WTC11 (cell line): ENCODE results near the gene JTB. TPM values are rescaled to one million over a fixed set of nuclear protein-coding genes. Genes with fewer than 3 reads are reported as not detected.
A peak's percentile ranks its signal among the peaks of the same experiment; 100 is the strongest.

ENCODE experiments used
- ATAC-seq: fragments of 200-7000 bp; cut with Tn5 transposase; 2 replicates; pipeline ENCODE4 v1.10.0; 2021; ENCODE audit warnings: mild to moderate bottlenecking, moderate library complexity
- CTCF ChIA-PET: fragments of 300-600 bp; sonication (Branson Sonifier 250); formaldehyde crosslinking; loops from one replicate; lab custom pipeline; 2021; ENCODE audit warnings: antibody characterized with exemption; lab: Charles Lee
- POLR2A ChIA-PET: fragments of 350-600 bp; sonication (Branson Sonifier 250); formaldehyde crosslinking; loops from one replicate; lab custom pipeline; 2021; ENCODE audit warnings: antibody characterized with exemption; lab: Charles Lee
- DNase-seq: peaks from one replicate; pipeline ENCODE4 v3.0.0; 2021; ENCODE audit warnings: low spot score
- H3K27ac Mint-ChIP-seq: 2 replicates; pipeline ENCODE4 v1.8.0; 2021; ENCODE audit warnings: mixed read lengths
- H3K27me3 Mint-ChIP-seq: 2 replicates; pipeline ENCODE4 v1.8.0; 2021; ENCODE audit warnings: low read depth, mild to moderate bottlenecking, moderate library complexity, mixed read lengths
- H3K36me3 Mint-ChIP-seq: 2 replicates; pipeline ENCODE4 v1.8.0; 2021; ENCODE audit warnings: mixed read lengths
- H3K4me1 Mint-ChIP-seq: 2 replicates; pipeline ENCODE4 v1.8.0; 2022; ENCODE audit warnings: mixed read lengths
- H3K4me3 Mint-ChIP-seq: 2 replicates; pipeline ENCODE4 v1.8.0; 2021; ENCODE audit warnings: mild to moderate bottlenecking, moderate library complexity, mixed read lengths
- H3K9me3 Mint-ChIP-seq: 2 replicates; pipeline ENCODE4 v1.8.0; 2021; ENCODE audit warnings: mixed read lengths
- AFF4 ChIP-seq: sonication (generic); formaldehyde crosslinking; IDR thresholded peaks from 2 replicates; pipeline ENCODE4 v1.8.1; 2023; ENCODE audit warnings: mild to moderate bottlenecking, missing genetic modification reagents, borderline replicate concordance
- FOXK1 ChIP-seq: sonication (generic); formaldehyde crosslinking; IDR thresholded peaks from 2 replicates; pipeline ENCODE4 v1.8.0; 2022; ENCODE audit warnings: mild to moderate bottlenecking, moderate library complexity, missing genetic modification reagents
- OVOL2 ChIP-seq: fragments of 250-450 bp; sonication (Bioruptor Pico); IDR thresholded peaks from 2 replicates; pipeline ENCODE4 v1.9.0; 2021; ENCODE audit warnings: mild to moderate bottlenecking, borderline replicate concordance
- SP1 ChIP-seq: sonication (generic); formaldehyde crosslinking; conservative IDR thresholded peaks from 2 replicates; pipeline ENCODE4 v1.8.1; 2022; ENCODE audit warnings: missing genetic modification reagents
- TEAD1 ChIP-seq: sonication (generic); formaldehyde crosslinking; IDR thresholded peaks from 2 replicates; pipeline ENCODE4 v1.8.0; 2022; ENCODE audit warnings: mild to moderate bottlenecking, missing genetic modification reagents
- ZNF532 ChIP-seq: fragments of 250-450 bp; sonication (Bioruptor Pico); IDR thresholded peaks from 2 replicates; pipeline ENCODE4 v1.9.0; 2021; ENCODE audit warnings: mild to moderate bottlenecking, borderline replicate concordance
- total RNA-seq: library from RNA; stranded (reverse); gene quantifications from 3 replicates; pipeline ENCODE4 v1.2.3, GENCODE V29; 2021

The JTB gene
- total RNA-seq, 1 experiment from 2014 or later = 90.3 TPM

GRCh38 chr1:153985941-153986761 is 8.7 kb upstream of the JTB start, which contains the start of gene RAB13:
Gene RAB13 (minus strand): TSS chr1:153986339. CDS start chr1:153986236, 103 bp downstream.
- ChIA-PET POLR2A (interaction anchor here (0.6 to 2.9 kb wide), 6 partner anchors 9 to 194 kb away, joined by 3 to 31 read pairs (median 5); partner anchors contain the start of genes CREB3L4, DENND4B, JTB and SLC39A1), CTCF (interaction anchor here (0.6 to 3.7 kb wide), 24 partner anchors 9 to 631 kb away, joined by 3 to 51 read pairs (median 6); partner anchors contain the start of genes CREB3L4, CRTC2, DENND4B and GATAD2B)

More at GRCh38 chr1:153985941-153986761, 8.7 kb upstream of the JTB start, which contains the start of gene RAB13:
- Mint-ChIP-seq H3K4me3 (peak within 1 kb of the TSS; percentile 97), H3K27ac (peak within 1 kb of the TSS; percentile 95), H3K36me3 (peaks cover 33% of the 10 kb centered on the region), H3K9me3 (no peaks in the 10 kb centered on the region)
- TF ChIP-seq ZNF532 (CRISPR knock-in tag) = no peak
- 0 out of 2 replicates have a peak, but pooled peaks have one; percentile 24 for TF ChIP-seq SP1 (CRISPR knock-in tag)
- TF ChIP-seq OVOL2 (CRISPR knock-in tag) = no peak
- TF ChIP-seq FOXK1 (CRISPR knock-in tag) = no peak
- 0 out of 2 replicates have a peak, but pooled peaks have one; percentile 11 for TF ChIP-seq TEAD1 (CRISPR knock-in tag)
- no peak for TF ChIP-seq AFF4 (CRISPR knock-in tag)
- TF ChIP-seq, all 79 proteins: peak for 2
- no peaks in the 10 kb centered on the region for H3K27me3 Mint-ChIP-seq
- DNase-seq (peak; percentile 82), ATAC-seq (peak; percentile 83)
- peaks cover 24% of the 10 kb centered on the region for H3K4me1 Mint-ChIP-seq
